ENCODE measurements around the gene PMEPA1. TPM values are rescaled to one million over a fixed set of nuclear protein-coding genes. Genes with fewer than 3 reads are reported as not detected.

PMEPA1 gene
- polyA plus RNA-seq, 2 of the 4 experiments (the other 2 are of a cell fraction) = 131 to 147 TPM

- WGBS (ENCODE audit: missing lambda C conversion rate) = 89% methylated on average over 23 of the region's 28 CpGs
- POLR2A ChIA-PET = no interaction called here
- Histone ChIP-seq H3K4me2 (no peak overlapping the region), H3K4me3 (no peak overlapping the region), H3K4me1 (peaks cover 28% of the 10 kb centered on the region), H3K27ac (peak overlapping the region in 1 of 2 experiments; percentile 26; a peak in 1 of 6 replicates), H3K9me3 (no peaks in the 10 kb centered on the region)
- FAIRE-seq (no peak), DNase-seq (ENCODE audit: low read depth in 1 of 2, low spot score in 1 of 2) (peak in 1 of 2 experiments; percentile 1), ATAC-seq (no peak)
- no peak for TF ChIP-seq PHF8 (IDR thresholded peaks at IDR 0.05; ENCODE audit: borderline replicate concordance, low read depth)
- no peak for TF ChIP-seq CHD2 (IDR thresholded peaks at IDR 0.05; ENCODE audit: low read length, partially characterized antibody)
- TF ChIP-seq SMC3 (IDR thresholded peaks at IDR 0.05) = no peak
- no peak for TF ChIP-seq NPAS2 (CRISPR knock-in tag; IDR thresholded peaks at IDR 0.05; ENCODE audit: borderline replicate concordance)
- TF ChIP-seq ELK1 (IDR thresholded peaks at IDR 0.05; ENCODE audit: low read depth, low read length) = no peak
- no peak for TF ChIP-seq HOXB13 (CRISPR knock-in tag; IDR thresholded peaks at IDR 0.05; ENCODE audit: low read depth)
- no peak for TF ChIP-seq EHF (CRISPR knock-in tag; IDR thresholded peaks at IDR 0.05)
- TF ChIP-seq JUN (IDR thresholded peaks at IDR 0.05) = no peak
- no peak for TF ChIP-seq E2F6 (IDR thresholded peaks at IDR 0.05; ENCODE audit: borderline replicate concordance, low read depth)
- TF ChIP-seq CEBPB (IDR thresholded peaks at IDR 0.05) = no peak
- no peak for TF ChIP-seq FOXS1 (CRISPR knock-in tag; IDR thresholded peaks at IDR 0.05)
- no peak for TF ChIP-seq ZNF302 (CRISPR knock-in tag; IDR thresholded peaks at IDR 0.05)
- TF ChIP-seq CHD4 (IDR thresholded peaks at IDR 0.05; ENCODE audit: borderline replicate concordance) = no peak
- TF ChIP-seq POLR2A (IDR thresholded peaks at IDR 0.05; ENCODE audit: low read length) = no peak
- TF ChIP-seq CBX2 (IDR thresholded peaks at IDR 0.05; ENCODE audit: borderline replicate concordance, low read depth) = no peak
- CTCF ChIA-PET = interaction anchor here (0.9 to 6.3 kb wide), 9 partner anchors 12 to 1803 kb away, joined by 3 to 25 read pairs (median 6); partner anchors contain the start of gene ZBP1
These were observed 56.9 kb downstream of the PMEPA1 start for GRCh38 chr20:57652606-57653545.

GRCh38 chr20:57651881-57652605 lies 57.8 kb downstream of the PMEPA1 start:
- 94% methylated on average over 44 of the region's 50 CpGs for WGBS (ENCODE audit: missing lambda C conversion rate)
- DNase-seq (ENCODE audit: low read depth in 1 of 2, low spot score in 1 of 2) (no peak), ATAC-seq (no peak), FAIRE-seq (no peak)
- Histone ChIP-seq H3K4me2 (no peak overlapping the region), H3K4me3 (no peak overlapping the region), H3K4me1 (peaks cover 23% of the 10 kb centered on the region), H3K27ac (no peak overlapping the region), H3K9me3 (no peaks in the 10 kb centered on the region)
- TF ChIP-seq USF2 (IDR thresholded peaks at IDR 0.05) = no peak
- no peak for TF ChIP-seq TFCP2L1 (CRISPR knock-in tag; IDR thresholded peaks at IDR 0.05)
- no peak for TF ChIP-seq RAD21 (conservative IDR thresholded peaks at IDR 0.05 in 1 of 2, IDR thresholded peaks at IDR 0.05 in 1 of 2)
- no peak for TF ChIP-seq NR3C1 (IDR thresholded peaks at IDR 0.05)
- no peak for TF ChIP-seq ZNF302 (CRISPR knock-in tag; IDR thresholded peaks at IDR 0.05)
- no peak for TF ChIP-seq ZC3H11A (IDR thresholded peaks at IDR 0.05)
- TF ChIP-seq FOSL2 (IDR thresholded peaks at IDR 0.05) = no peak
- no peak for TF ChIP-seq FOSL2 (CRISPR knock-in tag; IDR thresholded peaks at IDR 0.05)
- TF ChIP-seq SMC3 (IDR thresholded peaks at IDR 0.05) = no peak
- TF ChIP-seq CHD4 (IDR thresholded peaks at IDR 0.05; ENCODE audit: borderline replicate concordance) = no peak
- no peak for TF ChIP-seq NPAS2 (CRISPR knock-in tag; IDR thresholded peaks at IDR 0.05; ENCODE audit: borderline replicate concordance)
- TF ChIP-seq MAX (IDR thresholded peaks at IDR 0.05) = no peak
- no peak for TF ChIP-seq HDAC2 (IDR thresholded peaks at IDR 0.05)
- TF ChIP-seq REST (IDR thresholded peaks at IDR 0.05) = no peak
- TF ChIP-seq SREBF2 (IDR thresholded peaks at IDR 0.05) = no peak
- TF ChIP-seq ZFP36 (IDR thresholded peaks at IDR 0.05; ENCODE audit: borderline replicate concordance, partially characterized antibody) = no peak
- no peak for TF ChIP-seq HOXB13 (CRISPR knock-in tag; IDR thresholded peaks at IDR 0.05; ENCODE audit: low read depth)
- TF ChIP-seq FOSB (CRISPR knock-in tag; IDR thresholded peaks at IDR 0.05) = no peak
- no peak for TF ChIP-seq PHF8 (IDR thresholded peaks at IDR 0.05; ENCODE audit: borderline replicate concordance, low read depth)
- TF ChIP-seq CEBPB (IDR thresholded peaks at IDR 0.05) = no peak
- POLR2A ChIA-PET = no interaction called here
- CTCF ChIA-PET = interaction anchor here (6.3 kb wide), 1 partner anchor 11 kb away, joined by 25 read pairs; no protein-coding TSS in a partner anchor

All from A549 (cell line).